SU-DHL-6 (cell line): ENCODE measurements around the gene PNPLA2.

Experiments
- H2AFZ ChIP-seq: fragments of 200-600 bp; sonication (generic); 2 replicates; pipeline ENCODE4 v1.6.1; 2014; ENCODE audit warnings: low read depth, mild to moderate bottlenecking, moderate library complexity, mixed read lengths, antibody characterized with exemption, low read length; ENCODE audit not compliant: severe bottlenecking
- H3F3A ChIP-seq: fragments of 200-600 bp; shearing (Covaris generic); 2 replicates; pipeline ENCODE4 v1.6.0; 2016; ENCODE audit warnings: antibody characterized with exemption, mild to moderate bottlenecking; ENCODE audit not compliant: insufficient read depth
- H3K27ac ChIP-seq: fragments of 200-600 bp; sonication (generic); 2 replicates; pipeline ENCODE4 v1.5.1; 2016; ENCODE audit warnings: low read depth, mild to moderate bottlenecking, low read length, moderate library complexity, mixed read lengths
- H3K27me3 ChIP-seq: fragments of 200-600 bp; sonication (generic), shearing (Covaris generic); 2 replicates; pipeline ENCODE4 v1.6.0; 2014; ENCODE audit warnings: mild to moderate bottlenecking, low read length
- H3K36me3 ChIP-seq: fragments of 200-600 bp; sonication (generic); 2 replicates; pipeline ENCODE4 v1.6.1; 2014; ENCODE audit warnings: mild to moderate bottlenecking, low read length, mixed read lengths
- H3K4me2 ChIP-seq: fragments of 300-600, 200-600 bp; shearing (Covaris generic), sonication (generic); 2 replicates; pipeline ENCODE4 v1.6.0; 2014; ENCODE audit warnings: low read length, low read depth, mild to moderate bottlenecking; ENCODE audit not compliant: poor library complexity, severe bottlenecking
- H3K4me3 ChIP-seq: fragments of 200-600 bp; sonication (generic); 2 replicates; pipeline ENCODE4 v1.5.1; 2014; ENCODE audit warnings: antibody characterized with exemption, low read length, mild to moderate bottlenecking, mixed read lengths; ENCODE audit not compliant: insufficient read depth, poor library complexity, severe bottlenecking
- H3K79me2 ChIP-seq: fragments of 200-600 bp; sonication (generic); 2 replicates; pipeline ENCODE4 v1.6.1; 2014; ENCODE audit warnings: mild to moderate bottlenecking, low read length, moderate library complexity; ENCODE audit not compliant: insufficient read depth
- H3K9ac ChIP-seq: fragments of 200-600 bp; sonication (generic); 2 replicates; pipeline ENCODE4 v1.7.0; 2014; ENCODE audit warnings: mild to moderate bottlenecking, low read length
- H3K9me2 ChIP-seq: fragments of 200-600 bp; sonication (generic); replicated peaks from 2 replicates; pipeline ENCODE4 v1.6.1; 2014; ENCODE audit warnings: low read length; ENCODE audit not compliant: insufficient read depth
- H3K9me3 ChIP-seq: fragments of 200-600 bp; sonication (generic); 2 replicates; pipeline ENCODE4 v1.6.1; 2014; ENCODE audit warnings: low read length, mixed read lengths; ENCODE audit not compliant: insufficient read depth
- H4K20me1 ChIP-seq: fragments of 200-600 bp; sonication (generic); 2 replicates; pipeline ENCODE4 v1.6.1; 2014; ENCODE audit warnings: low read depth, mild to moderate bottlenecking, antibody characterized with exemption, low read length, moderate library complexity, mixed read lengths
- EZH2phosphoT487 ChIP-seq: fragments of 200-600 bp; sonication (generic), shearing (Covaris generic); conservative IDR thresholded peaks from 2 replicates; pipeline ENCODE4 v1.6.1; 2018; ENCODE audit warnings: mild to moderate bottlenecking, antibody characterized with exemption, low read length, moderate library complexity, mixed read lengths
- TF ChIP-seq, protein P1 (sequence below): fragments of 200-600 bp; sonication (generic); IDR thresholded peaks from one replicate; pipeline ENCODE4 v1.5.1; 2017; ENCODE audit warnings: antibody characterized with exemption, mild to moderate bottlenecking, low read length, moderate library complexity; ENCODE audit not compliant: insufficient read depth, poor library complexity, severe bottlenecking

PNPLA2 gene

GRCh38 chr11:837189-837989, 18.7 kb downstream of the PNPLA2 start:
- Histone ChIP-seq H3K4me2 (no peak overlapping the region), H2AFZ (no peak overlapping the region), H3K79me2 (peaks cover 19% of the 10 kb centered on the region), H3F3A (no peaks in the 10 kb centered on the region), H3K9me2 (no peaks in the 10 kb centered on the region), H3K36me3 (no peaks in the 10 kb centered on the region), H3K27me3 (no peaks in the 10 kb centered on the region), H4K20me1 (peaks cover 6% of the 10 kb centered on the region; the same call in 1 of the 2 replicates), H3K27ac (no peak overlapping the region), H3K4me3 (no peak overlapping the region), H3K9me3 (no peaks in the 10 kb centered on the region), H3K9ac (no peak overlapping the region)
- no peak for TF ChIP-seq EZH2phosphoT487
- TF ChIP-seq, protein P1, sequence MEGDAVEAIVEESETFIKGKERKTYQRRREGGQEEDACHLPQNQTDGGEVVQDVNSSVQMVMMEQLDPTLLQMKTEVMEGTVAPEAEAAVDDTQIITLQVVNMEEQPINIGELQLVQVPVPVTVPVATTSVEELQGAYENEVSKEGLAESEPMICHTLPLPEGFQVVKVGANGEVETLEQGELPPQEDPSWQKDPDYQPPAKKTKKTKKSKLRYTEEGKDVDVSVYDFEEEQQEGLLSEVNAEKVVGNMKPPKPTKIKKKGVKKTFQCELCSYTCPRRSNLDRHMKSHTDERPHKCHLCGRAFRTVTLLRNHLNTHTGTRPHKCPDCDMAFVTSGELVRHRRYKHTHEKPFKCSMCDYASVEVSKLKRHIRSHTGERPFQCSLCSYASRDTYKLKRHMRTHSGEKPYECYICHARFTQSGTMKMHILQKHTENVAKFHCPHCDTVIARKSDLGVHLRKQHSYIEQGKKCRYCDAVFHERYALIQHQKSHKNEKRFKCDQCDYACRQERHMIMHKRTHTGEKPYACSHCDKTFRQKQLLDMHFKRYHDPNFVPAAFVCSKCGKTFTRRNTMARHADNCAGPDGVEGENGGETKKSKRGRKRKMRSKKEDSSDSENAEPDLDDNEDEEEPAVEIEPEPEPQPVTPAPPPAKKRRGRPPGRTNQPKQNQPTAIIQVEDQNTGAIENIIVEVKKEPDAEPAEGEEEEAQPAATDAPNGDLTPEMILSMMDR = no peak

GRCh38 chr11:837990-838307, 19.2 kb downstream of the PNPLA2 start:
- Histone ChIP-seq H3K27ac (no peak overlapping the region), H3K9me2 (no peaks in the 10 kb centered on the region), H3K4me3 (no peak overlapping the region), H3K27me3 (no peaks in the 10 kb centered on the region), H3K4me2 (no peak overlapping the region), H3F3A (no peaks in the 10 kb centered on the region), H3K9me3 (no peaks in the 10 kb centered on the region), H3K36me3 (no peaks in the 10 kb centered on the region), H3K79me2 (peaks cover 19% of the 10 kb centered on the region), H3K9ac (no peak overlapping the region), H4K20me1 (peaks cover 6% of the 10 kb centered on the region; the same call in 1 of the 2 replicates), H2AFZ (no peak overlapping the region)
- TF ChIP-seq EZH2phosphoT487 = no peak
- TF ChIP-seq, protein P1 = no peak

GRCh38 chr11:838441-839279, 19.9 kb downstream of the PNPLA2 start:
- no peak overlapping the region for H3K9ac ChIP-seq
- no peaks in the 10 kb centered on the region for H3K9me2 ChIP-seq
- H3K79me2 ChIP-seq = peaks cover 19% of the 10 kb centered on the region
- no peak overlapping the region for H3K4me2 ChIP-seq
- H3K27me3 ChIP-seq = no peaks in the 10 kb centered on the region
- H2AFZ ChIP-seq = no peak overlapping the region
- no peak for TF ChIP-seq EZH2phosphoT487
- TF ChIP-seq, protein P1 = no peak
- H3F3A ChIP-seq = no peaks in the 10 kb centered on the region
- no peak overlapping the region for H3K27ac ChIP-seq
- no peak overlapping the region for H3K4me3 ChIP-seq
- no peaks in the 10 kb centered on the region for H3K36me3 ChIP-seq
- H3K9me3 ChIP-seq = no peaks in the 10 kb centered on the region
- H4K20me1 ChIP-seq = peaks cover 6% of the 10 kb centered on the region; the same call in 1 of the 2 replicates
